GM19328 (cell line): ENCODE measurements around the gene BMP8B.
A peak's percentile ranks its signal among the peaks of the same experiment; 100 is the strongest.
"Not testable (repeated sequence)": the region's sequence is repeated elsewhere in the genome, so short reads cannot be mapped to it uniquely, and the experiment has no call there.

Experiments
- ATAC-seq: cut with Tn5 transposase; IDR thresholded peaks from one replicate; pipeline ENCODE4 v1.9.1; 2021; ENCODE audit warnings: mild to moderate bottlenecking, moderate library complexity; ENCODE audit not compliant: unreplicated experiment

BMP8B gene, protein sequence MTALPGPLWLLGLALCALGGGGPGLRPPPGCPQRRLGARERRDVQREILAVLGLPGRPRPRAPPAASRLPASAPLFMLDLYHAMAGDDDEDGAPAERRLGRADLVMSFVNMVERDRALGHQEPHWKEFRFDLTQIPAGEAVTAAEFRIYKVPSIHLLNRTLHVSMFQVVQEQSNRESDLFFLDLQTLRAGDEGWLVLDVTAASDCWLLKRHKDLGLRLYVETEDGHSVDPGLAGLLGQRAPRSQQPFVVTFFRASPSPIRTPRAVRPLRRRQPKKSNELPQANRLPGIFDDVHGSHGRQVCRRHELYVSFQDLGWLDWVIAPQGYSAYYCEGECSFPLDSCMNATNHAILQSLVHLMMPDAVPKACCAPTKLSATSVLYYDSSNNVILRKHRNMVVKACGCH

DNA sequence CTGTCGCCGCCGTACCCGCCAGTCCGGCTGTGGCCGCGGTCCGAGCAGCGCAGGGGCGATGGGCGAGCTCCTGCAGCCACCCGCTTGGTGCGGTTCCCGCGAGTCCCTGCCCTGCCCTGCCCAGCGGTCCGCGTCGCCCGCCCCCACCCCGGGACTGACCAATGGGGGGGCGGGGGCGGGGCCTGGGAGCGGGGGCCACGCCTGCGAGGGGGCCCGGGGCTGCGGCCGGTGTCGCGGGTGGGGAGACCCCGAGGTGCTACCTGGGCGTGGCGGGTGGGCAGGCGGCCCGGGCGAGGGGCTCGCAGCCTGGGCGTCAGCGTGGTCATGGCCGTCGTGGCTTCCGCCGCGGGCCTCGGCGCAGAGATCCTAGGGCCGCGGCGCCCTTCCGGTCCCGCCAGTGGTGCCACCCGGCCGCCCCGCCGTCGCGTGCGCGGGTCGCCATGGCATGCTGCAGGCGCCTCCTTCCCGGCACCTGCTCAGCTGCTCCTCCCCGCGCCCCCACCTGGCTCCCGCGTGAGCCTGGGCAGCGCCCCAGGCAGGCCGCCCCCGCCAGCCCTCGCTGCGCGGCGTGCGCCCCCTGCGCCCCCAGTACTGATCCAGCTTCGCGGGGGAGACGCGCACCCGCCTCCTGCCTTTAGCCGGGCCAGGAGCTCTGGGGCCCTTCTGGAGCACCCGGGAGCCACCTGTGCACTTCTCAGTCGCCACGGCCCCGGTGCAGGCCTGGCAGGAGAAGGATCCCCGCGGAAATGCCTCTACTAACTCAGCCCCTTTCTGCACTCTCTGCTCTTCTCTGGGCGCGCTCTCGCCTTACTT is at the start of gene BMP8B:
Gene BMP8B (minus strand): TSS at position 108 of the 813 bp plus-strand sequence. CDS start 380 bp downstream, outside the sequence.
- no peak for ATAC-seq

DNA sequence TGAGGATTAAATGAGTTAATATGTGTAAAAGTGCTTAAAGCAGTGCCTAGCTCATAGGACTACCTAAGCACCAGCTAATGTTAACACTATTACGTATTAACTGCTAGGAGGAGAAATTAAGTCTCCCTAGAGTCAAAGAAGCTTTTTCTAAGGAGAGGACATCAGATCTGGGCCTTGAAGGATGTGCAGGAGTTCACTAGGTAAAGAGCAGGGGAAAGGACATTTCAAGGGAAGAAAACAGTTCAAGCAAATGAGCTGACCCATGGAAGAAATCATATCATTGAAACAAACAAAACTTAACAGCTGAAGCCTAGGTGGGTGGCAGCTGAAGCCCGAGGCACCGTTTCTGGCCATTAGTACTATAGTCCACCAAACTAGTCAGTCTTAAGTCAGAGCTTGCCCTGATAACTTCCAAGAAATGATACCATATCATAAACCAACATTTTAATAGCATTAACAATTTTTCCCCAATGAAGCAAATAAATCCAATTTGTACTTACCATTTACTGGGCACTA is 48.0 kb upstream of the BMP8B start:
- ATAC-seq, result no peak

DNA sequence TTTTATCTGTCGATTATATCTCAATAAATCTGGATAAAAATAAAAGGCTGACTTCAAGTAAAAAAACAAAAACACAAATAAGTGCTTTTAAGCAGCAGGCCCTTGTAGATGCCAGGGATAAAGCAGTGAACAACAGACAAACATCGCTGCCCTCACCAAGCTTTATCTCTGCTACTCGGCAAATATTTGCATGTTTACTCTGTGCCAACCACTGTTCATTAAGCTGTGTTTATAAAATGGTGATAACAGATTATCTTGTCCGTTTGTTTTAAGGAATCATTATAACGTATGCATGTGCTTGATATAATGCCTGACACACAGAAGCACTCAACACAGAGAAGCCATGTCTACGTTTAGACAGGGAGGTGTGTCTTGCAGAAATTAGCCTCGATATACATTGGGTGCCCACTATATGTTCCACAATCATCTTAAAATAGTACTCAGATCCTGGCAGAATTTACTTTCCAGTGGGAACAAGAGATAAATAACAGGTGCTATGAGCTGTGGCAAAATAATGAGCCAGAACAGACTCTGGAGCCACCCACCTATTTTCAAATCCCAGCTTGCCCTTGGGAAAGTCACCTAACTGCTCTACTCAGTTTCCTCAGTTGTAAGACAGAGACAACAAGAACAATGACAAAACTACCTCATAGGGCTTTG is 47.4 kb upstream of the BMP8B start:
- no peak for ATAC-seq

DNA sequence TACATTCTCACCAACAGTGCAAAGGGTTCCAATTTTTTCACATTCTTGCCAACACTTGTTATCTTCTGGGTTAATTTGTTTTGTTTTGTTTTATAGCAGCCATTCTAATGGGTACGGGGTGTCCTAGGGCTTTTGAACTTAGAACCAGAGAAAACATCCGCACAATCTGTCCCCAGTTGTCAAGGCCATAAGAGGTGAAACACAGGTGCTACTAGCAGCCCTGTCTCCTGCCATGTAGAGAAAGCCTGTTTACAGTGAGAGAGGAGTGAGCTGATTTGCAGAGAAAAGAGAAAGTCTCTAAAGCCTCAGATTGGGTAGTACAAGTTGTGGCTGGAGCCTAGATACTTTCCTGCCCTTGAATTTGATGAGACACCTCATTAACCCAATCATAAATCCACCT is 46.4 kb upstream of the BMP8B start:
- ATAC-seq, result no peak

DNA sequence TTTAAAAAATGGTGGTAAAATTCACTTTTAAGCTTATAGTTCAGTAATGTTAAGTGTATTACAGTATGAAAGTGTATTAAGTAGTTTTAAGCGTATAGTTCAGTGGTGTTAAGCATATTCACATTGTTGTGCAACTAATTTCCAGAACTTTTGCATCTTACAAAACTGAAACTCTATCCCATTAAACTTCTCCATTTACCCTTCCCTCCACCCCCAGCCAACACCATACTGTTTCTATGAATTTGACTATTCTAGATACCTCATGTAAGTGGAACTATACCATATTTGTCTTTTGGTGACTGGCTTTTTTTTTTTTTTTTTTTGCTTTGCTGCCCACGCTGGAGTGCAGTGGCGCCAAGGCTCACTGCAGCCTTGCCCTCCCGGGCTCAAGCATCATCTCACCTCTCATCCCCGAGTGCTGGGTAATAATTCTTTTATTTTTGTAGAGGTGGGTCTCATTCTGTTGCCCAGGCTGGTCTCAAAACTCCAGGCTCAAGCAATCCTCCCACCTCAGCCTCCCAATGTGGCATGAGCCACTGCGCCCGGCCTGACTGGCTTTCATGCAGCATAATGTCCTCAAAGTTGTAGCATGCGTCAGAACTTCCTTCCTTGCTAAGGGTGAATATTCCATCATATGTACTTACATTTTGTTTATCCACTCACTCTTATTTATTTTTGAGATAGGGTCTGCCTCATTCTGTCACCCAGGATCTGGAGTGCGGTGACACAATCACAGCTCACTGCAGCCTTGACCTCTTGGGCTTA is 45.1 kb upstream of the BMP8B start:
- ATAC-seq, result no peak

DNA sequence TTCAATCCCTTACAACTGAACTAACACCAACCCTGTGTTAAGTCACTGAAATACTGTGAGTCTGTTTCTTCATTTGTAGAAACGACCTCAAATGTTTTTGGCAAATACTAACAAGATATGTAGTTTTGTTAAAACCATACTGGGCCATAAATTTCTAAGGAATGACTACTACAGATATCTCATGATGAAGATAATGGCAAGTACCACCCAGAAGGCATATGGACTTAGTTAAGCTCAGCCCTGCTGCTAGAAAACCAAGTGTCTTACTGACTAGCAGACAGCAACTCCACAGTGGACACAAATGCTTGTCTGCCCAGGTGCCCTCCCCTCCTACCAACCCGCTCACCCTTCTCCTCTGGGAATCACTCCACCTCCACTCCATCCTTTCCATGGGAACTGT is 44.5 kb upstream of the BMP8B start:
- ATAC-seq, result no peak

DNA sequence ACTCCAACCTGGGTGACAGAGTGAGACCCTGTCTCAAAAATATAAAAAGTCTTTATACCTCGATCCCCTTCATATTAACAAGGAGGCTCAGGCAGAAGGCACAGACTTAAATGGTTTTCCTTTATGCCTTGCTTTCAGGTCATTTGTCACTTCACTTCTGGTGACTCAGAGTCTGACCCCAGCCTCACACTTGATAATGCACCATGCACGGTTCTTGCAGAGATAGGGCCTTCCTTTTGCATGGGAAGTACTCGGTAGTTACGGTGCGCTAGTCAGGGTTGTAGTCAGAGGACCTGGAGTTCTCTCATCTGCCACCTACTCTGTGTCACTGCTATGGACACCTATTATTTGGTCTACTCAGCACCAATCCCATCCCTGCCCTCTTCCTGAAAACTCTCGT is 43.6 kb upstream of the BMP8B start:
- no peak for ATAC-seq

DNA sequence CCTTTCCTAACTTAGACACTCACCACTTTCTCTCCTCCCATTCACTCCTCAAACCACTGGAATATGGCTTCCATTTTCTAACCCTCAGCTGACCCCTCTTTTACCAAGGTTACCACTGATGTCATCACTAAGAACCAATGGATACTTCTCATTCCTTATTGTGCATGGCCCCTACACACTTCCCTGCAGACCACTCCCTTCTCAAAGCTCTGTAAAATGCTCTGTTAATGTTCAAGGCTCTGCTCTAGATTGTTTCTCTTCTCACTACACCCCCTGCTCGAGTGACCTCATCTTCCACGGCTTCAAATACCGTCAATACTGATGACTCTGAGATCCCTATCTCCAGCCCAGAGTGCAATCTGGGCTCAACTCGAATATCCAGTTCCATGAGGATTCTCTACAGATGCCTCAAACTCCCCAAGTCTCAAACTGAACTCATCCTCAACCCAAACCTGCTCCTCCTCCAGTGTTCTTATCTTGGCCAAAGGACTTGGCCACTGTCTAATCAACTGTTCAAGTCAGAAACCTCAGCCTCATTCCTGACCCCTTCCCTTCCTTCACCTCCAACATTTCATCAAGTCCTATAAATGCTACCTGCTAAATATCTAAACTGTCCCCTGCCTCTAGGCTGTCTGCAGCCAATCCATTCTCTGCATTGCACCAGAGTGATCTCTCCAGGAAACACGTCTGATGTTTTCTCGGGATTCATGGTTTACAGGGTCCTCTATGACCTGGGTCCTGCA is 41.3 kb upstream of the BMP8B start:
- no peak for ATAC-seq

DNA sequence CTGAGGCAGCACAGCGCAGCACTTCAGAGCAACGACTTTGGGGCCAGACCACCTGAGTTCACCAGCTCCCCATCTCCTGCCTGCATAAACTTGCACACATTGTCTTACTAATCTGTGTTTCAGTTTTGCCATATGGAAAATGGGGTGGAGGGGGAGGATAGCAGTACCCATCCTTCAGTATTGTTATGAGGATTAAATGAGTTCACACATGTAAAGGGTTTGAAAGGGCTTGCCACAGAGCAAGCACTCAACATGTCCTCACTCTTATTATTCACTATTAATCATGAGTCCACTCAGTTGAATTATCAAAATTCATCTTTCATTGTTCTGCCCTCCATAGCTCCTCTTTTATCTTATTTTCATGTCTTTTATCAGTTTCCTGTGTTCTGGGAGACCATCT is 40.1 kb upstream of the BMP8B start:
- no peak for ATAC-seq

DNA sequence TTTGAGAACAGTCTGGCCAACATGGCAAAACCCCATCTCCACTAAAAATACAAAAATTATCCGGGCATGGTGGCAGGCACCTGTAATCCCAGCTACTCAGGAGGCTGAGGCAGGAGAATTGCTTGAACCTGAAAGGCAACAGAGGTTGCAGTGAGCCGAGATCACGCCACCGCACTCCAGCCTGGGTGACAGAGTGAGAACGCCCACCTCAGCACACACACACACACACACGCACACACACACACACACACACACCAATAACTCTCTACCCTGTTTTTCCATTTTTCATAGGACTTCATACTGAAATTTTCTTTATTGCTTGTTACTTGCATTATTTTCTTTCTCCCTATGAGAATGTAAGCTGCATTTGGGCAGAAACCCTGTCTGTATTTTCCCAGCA is 39.6 kb upstream of the BMP8B start:
- not testable (repeated sequence) for ATAC-seq

DNA sequence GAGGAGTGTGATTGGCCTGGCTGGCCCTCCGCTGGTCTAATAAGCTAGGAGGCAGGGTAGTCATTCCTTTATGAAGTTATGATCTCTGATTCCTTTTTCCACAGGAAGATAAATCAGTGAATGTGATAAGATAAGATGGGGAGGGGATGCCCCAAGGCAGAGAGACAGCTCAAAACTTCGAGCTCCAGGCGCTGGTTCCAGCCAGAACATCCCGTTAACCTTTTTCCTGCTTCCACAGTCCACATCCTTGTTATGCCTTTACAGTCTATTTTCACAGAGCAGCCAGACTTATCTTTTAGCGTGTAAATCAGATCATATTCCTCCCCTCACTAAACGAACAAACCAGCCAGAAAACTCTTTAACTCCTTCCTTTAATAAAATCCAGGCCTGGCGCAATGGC is 38.5 kb upstream of the BMP8B start:
- ATAC-seq, result no peak

DNA sequence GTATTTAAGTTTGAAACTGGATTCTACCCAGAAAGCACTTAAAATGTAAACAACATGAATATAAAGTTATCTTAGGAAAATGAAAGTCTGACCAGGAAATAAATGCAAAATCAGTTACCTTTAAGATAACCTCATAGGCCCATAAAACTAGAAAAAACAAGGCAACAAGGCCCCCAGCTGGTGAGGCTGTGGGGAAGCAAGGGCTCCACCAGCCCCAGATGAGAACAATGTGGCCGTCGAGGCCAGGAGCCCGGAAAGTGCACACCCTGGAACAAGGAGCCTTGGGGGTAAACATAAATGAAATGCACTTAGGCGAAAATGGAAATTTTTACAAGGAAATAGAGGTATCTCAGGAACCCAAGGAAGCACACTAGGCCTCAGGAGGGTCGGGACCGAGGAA is 37.9 kb upstream of the BMP8B start:
- no peak for ATAC-seq

DNA sequence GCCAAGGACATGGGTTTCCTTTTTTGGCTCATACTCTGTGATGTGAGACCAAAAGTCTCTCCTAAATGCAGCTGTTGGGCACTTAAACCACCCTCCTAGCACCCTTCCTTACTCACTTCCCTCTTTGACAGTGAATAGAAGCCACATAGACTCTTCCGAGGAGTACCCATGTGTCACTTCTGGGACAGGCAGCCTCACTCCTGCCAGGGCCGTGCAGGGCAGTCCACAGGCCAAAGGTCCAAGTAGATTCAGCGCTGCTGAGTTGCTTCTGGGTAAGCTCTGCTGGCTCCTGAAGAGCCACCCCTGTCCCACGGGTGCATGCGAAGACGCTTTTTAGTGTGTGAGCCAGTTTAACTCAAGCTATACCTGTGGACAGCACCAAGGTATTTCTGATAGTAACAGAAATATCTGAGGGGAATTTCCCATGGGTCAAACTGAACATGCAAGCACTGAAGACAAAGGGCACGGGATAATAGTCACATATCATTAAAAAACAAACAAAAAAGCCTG is 36.8 kb upstream of the BMP8B start:
- ATAC-seq, result no peak

DNA sequence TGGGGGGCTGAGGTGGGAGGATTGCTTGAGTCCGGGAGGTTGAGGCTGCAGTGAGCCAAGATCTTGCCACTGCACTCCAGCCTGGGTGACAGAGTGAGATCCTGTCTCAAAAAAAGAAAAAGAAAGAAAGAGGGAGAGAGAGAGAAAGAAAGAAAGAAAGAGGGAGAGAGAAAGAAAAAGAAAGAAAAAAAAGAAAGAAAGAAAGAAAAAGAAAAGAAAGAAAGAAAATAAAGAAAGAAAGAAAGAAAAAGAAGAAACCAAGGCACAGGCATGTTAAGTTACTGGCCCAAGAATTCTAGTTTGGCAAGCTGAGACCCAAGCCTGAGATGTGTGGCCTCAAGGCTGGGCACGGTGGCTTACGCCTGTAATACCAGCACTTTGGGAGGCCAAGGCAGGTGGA is 34.8 kb upstream of the BMP8B start:
- ATAC-seq, result not testable (repeated sequence)

DNA sequence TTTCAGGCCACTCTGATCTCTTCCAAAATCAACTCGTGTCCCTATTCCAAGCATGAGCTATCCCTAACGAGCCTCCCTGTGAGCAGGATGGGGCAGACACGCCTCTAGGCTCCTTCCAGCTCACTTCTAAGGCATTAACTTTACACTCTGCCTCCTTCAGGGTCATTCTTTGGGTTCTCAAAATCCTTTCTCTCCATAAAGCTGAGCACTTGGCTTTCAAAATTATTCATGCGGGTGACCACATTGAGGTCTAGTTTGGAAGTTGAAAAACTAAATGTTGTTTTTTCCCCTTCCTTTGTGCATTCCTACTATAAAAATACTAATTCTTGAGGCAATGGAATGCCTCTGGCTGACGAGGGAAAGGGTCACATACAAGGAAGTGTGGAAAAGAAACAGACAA is 33.5 kb upstream of the BMP8B start:
- ATAC-seq, result no peak

DNA sequence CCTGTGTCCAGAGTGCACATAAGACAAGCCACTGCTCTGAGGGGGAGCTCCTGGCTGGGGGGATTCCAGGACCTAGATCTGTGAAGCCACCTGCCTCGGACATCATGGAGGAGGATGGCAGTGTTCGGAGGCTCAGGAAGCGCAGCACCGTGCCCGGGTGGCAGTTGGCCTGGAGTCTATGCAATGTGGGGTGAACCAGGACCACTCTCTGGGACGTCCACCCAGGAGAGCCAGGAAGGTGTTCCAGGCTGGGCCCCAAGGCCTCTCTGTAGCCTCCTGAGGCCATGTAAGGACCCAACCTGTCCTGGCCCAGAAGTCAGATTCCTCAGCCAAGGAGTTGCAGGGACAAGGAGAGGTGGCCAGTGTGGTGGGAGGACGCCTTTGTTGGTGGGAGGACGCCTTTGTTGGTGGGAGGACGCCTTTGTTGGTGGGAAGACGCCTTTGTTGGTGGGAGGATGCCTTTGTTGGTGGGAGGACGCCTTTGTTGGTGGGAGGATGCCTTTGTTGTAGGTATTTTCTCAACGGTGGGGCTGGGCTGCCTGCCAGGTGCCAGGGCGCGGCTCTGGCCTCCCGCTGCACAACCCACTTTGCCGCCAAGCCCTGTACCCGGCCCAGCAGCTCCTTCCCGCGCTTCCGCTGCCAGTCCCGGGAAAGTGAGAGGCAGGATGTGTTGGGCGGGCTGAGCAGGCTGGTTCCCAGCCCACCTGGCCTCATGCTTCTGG is 30.6 kb upstream of the BMP8B start:
- ATAC-seq, result no peak

DNA sequence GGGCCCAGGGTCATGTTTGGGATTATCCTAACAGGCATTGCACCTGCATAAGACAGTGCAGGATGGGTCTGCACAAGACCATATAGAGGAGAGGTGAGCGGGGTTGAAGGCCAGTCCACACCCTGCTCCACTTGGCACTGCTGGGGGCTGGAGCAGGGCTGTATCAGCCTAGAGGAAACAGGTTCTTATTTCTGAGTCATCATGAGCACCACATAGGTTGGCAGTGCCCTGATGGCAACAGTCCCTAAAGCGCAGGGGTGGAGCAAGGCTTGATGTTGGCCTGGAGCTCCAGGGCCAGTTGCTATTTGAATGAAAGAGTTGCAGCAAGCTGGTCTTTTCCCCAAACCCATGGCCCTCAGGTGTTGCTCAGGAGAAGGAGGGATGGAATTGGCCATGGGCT is 29.8 kb upstream of the BMP8B start:
- no peak for ATAC-seq

DNA sequence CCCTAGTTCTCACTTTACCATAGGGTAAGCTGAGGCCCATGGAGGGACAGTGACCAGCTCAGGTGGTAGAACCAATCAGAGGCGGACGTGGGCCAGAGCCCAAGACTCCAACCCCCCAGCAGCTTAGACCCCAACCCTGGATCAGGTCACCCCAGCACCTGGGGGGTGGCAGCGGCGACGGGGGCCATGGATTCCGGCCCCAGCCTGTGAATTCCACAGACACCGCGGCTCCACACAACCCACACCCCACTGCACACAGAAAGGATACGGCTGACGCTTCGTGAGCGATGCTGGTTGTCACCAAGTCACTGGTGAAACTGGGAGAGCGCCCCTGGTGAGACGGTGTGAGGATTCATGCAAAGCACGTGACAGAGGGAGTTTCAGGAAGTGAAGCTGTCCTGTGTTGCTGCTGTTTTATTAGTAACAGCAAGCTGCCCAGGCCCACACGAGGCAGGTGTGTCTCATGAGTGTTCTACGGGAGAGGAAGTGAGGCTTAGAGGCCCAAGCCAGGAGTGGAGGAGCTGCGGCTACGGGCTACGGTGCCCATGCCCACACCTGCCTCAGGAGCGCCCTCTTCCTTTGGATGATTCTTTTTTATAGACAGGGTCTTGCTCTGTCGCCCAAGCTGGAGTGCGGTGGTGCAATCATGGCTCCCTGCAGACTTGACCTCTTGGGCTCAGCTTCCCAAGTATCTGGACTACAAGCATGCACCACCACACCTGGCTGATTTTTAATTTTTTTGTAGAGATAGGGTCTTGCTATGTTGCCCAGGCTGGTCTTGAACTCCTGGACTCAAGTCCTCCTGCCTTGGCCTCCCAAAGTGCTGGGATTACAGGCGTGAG is 28.6 kb upstream of the BMP8B start:
- peak; percentile 66 for ATAC-seq
